Stimulated activated CD8-positive, alpha-beta memory T cell treated with anti-CD3 and anti-CD28 coated beads, Interleukin-7, amount 100 ng/mL, for 24 hours (primary cell): Measurements from ENCODE around the gene ZNF155.
"Not testable (repeated sequence)": the region's sequence is repeated elsewhere in the genome, so short reads cannot be mapped to it uniquely, and the experiment has no call there.

Source experiments
- DNase-seq: peaks from one replicate; pipeline ENCODE4 v3.0.0-alpha.2; 2020; ENCODE audit warnings: low read depth

The ZNF155 gene

DNA sequence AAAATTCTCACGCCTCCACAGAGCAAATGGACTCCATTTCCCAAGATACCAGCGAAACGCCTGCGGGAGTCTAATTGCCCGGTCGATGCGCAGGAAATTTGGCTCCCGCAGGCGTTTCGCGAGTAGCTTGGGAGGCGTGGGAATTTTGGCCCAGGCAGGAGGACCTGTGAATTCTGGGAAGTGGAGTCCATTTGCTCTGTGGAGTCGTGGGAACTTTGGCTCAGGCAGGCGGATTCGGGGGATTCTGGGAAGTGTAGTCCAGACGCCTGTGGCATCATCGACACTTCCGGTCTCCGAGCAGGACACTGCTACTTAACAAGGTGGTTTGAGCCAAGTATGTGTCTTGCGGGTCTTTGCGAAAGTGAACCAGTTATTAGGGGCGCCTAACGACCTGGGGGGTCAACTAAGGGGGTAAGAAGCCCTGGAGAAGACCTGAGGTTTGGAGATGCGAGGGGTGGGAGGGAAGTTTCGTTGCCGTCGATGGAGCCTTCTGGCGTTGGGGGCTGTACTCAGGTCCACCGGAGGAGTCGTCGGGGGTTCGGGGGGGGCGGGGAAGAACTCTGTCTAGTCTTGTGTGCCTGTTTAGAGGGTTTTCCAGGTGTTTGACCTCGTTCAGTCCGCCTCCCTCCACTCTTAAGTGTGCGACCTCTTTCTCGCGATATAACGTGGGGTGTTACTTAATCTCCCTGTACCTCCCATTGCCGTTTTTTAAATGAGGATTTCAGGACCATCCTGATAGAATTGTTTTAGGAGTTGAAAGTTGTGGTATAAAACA lies at the start of gene ZNF155:
ZNF155 (plus strand) TSS at position 277 of the 775 bp plus-strand sequence. CDS start 4,356 bp downstream, outside the sequence.
- peak; percentile 50 for DNase-seq

DNA sequence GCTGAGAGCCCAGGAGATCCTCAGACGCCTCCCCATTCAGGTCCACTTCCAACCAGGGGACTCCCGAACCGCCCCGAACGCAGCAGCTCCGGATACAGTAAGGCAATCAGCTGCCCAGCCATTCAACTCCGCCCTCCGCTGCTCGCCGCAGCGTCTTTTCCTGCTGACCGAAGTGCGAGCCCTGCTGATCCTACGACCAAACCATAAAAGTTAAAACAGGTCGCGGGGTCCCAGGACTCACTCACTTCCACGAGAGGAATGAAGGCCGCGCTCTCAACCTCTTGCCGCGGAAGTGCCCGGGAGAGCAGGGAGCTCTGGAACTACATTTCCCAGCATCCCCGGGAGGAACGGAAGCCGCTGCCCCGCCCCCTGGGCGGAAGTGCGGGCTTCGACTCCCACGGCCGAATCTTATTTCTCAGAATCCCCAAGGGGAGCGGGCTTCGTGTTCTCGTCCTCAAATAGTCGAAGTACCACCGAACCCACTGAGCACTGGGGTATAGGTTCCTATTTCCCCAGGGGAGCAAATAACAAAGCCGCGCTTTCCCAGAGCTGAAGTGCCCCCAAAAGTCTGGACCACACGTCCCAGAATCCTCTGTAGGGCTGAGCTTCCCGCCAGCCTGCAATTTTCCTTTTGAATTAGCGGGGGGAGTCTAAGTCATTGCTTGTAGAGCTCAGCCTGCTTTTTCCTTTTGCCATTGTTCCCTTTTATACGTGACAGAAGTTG lies 48.8 kb upstream of the ZNF155 start, which contains the start of gene ZNF45:
ZNF45 (minus strand) TSS at position 298 of the 724 bp plus-strand sequence. CDS start 13,097 bp downstream, outside the sequence.
- DNase-seq, result peak; percentile 75

DNA sequence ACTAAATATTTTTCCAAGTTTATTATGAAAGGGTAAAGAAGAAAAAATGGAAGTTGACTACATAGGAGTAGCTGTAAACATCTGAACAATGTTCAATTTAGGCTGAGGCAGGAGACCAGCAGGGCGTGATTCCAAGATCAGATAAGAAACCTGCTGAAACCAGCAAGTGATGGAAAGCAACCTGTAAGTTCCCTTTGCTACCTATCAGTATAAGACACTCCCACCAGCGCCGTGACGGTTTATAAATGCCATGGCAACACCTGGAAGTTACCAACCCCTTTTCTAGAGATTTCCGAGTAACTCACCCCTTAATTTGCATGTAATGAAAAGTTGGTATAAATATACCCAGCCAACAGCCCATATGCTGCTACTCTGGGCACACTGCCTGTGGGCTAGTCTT lies 47.8 kb upstream of the ZNF155 start:
- no peak for DNase-seq

- no peak for DNase-seq
Measured at GRCh38 chr19:43939557-43940260, 44.3 kb upstream of the ZNF155 start.

DNA sequence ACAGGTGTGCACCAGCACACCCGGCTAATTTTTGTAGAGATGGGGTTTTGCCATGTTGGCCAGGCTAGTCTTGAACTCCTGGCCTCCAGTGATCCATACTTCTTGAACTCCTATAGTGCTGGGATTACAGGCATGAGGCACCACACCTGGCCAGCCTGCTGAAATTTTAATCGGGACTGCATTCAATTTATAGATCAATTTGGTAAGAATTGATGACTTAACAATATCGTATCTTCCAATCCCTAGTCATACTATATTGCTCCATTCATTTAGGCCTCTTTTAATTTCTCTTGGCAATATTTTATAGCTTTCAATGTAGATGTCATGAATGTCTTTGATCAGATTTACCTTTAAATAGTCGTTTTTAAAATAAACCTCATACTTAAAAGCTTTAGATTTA lies 43.3 kb upstream of the ZNF155 start:
- no peak for DNase-seq

DNA sequence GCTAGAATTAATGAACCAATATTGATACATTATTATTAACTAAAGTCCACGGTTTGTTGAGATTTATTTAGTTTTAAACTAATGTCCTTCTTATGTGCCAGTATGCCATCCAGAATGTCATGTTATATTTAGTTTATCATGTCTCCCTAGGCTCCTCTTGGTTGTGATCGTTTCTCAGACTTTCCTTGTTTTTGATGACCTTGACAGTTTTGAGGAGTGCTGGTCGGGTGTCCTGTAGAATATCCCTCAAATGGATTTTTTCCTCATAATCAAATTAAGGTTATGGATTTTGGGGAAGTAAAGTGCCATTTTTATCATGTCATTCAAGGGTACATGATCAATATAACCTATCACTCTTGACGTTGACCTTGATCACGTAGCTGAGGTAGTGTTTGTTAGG lies 42.8 kb upstream of the ZNF155 start:
- no peak for DNase-seq

GRCh38 chr19:43947412-43947811 lies 36.6 kb upstream of the ZNF155 start:
- DNase-seq, result not testable (repeated sequence)

DNA sequence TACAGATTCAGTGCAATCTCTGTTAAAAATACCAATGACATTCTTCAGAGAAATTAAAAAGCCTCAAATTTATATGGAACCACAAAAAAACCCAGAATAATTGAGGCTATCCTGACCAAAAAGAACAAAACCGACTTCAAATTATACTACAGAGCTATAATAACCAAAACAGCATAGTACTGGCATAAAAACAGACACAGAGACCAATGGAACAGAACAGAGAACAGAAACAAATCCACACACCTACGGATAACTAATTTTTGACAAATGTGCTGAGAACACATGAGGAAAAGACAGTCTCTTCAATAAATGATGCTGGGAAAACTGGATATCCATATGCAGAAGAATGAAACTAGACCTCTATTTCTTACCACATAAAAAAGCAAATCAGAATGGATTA lies 34.2 kb upstream of the ZNF155 start:
- not testable (repeated sequence) for DNase-seq

GRCh38 chr19:43950834-43951645 lies 32.9 kb upstream of the ZNF155 start, which contains the start of gene ZNF221:
Gene ZNF221, plus strand, starts transcription at chr19:43951228. Its CDS starts 11,499 bp downstream, at chr19:43962727.
- DNase-seq, result peak; percentile 32

DNA sequence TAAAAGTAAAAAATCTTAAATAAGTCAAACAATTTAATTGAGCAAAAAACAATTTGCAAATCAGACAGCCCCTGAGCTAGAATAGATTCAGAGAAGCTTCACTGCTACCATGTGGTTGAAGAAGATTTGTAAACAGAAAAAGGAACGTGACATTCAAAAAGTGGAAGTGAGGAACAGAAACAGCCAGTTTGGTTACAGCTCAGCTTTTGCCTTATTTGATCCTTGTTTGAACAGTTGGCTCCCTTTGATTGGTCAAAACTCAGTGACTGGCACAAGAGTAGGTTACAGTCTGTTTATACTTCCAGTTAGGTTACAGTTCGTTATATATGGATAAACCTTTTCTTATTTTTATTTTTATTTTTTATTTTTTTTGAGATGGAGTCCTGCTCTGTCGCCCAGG lies 27.2 kb upstream of the ZNF155 start:
- no peak for DNase-seq

GRCh38 chr19:43957891-43958290 lies 26.1 kb upstream of the ZNF155 start:
- no peak for DNase-seq

GRCh38 chr19:43960411-43960810 lies 23.6 kb upstream of the ZNF155 start:
- DNase-seq, result no peak

DNA sequence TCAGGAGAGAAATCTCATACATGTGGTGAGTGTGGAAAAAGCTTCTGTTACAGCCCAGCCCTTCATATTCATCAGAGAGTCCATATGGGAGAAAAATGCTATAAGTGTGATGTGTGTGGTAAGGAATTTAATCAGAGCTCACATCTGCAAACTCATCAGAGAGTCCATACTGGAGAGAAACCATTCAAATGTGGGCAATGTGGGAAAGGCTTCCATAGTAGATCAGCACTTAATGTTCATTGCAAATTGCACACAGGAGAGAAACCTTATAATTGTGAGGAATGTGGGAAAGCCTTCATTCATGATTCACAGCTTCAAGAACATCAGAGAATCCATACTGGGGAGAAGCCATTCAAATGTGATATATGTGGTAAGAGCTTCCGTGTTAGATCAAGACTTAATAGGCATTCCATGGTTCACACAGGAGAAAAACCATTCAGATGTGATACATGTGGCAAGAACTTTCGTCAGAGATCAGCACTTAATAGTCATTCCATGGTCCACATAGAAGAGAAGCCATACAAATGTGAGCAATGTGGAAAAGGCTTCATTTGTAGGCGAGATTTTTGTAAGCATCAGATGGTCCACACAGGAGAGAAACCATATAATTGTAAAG lies 17.8 kb upstream of the ZNF155 start:
- no peak for DNase-seq

- DNase-seq, result no peak
Measured at GRCh38 chr19:43976732-43977131, 7.3 kb upstream of the ZNF155 start.

- no peak for DNase-seq
Measured at GRCh38 chr19:43983544-43983911, 460 bp upstream of the ZNF155 start.

DNA sequence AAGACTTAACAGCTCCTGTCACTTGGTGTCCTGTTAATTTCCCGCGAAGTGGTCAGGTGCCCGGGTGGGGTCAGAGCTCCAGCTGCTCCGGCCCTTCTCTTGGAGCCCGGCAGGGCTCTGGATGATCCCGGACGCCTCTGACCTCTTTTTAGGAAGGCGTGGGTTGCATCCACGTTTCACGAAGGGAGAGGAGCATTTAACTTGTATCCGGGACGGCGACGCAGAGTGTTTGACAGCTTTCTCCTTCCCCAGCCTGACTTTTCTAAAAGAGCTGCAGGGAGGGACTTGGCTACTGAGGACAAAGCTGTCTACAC lies 656 bp downstream of the ZNF155 start:
- DNase-seq, result no peak

DNA sequence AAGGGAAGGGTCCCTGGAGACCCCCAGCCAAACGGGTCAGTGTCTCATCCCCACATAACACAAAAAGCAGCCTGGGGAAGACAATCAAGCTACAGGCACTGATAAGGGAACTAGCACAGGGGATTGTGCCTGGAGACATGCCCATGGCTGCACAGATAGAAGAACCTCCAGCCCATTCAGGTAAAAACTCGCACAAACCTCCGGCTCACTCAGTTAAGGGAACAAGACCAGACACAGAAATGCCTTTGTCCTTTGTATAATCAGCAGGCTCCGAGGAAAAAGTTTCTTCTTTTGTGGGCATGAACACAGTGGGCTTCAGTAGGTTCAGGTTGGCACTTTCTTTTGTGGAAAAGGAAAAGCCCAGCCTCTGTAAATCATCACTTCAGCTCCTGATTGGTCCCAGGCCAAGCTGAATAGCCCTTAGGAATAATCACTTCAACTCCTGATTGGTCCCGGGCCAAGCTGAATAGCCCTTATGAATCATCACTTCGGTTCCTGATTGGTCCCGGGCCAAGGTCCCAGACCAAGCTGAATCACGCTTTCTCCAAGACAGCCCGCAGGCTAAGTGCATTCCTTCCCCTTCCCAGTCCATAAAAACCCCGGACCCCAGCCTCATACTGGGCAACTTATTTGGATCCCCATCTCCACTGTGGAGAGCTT lies 13.8 kb downstream of the ZNF155 start:
- no peak for DNase-seq

DNA sequence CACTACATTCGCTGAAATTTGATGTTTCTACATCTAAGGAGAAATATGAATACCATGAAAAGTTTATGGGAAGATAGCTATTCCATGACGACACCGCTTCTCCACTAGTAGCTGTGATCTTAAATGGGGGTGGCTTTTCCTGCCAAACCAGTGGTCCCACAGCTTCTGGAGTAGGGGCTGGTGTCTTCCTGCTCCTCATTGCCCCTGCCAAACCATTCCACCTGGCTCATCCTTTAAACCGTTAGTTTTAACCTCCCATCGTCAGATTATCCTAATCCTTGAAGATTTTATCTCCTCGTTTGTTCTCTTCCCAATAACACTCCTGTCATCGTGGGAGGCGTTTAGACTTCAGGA lies 18.2 kb downstream of the ZNF155 start:
- DNase-seq, result no peak

DNA sequence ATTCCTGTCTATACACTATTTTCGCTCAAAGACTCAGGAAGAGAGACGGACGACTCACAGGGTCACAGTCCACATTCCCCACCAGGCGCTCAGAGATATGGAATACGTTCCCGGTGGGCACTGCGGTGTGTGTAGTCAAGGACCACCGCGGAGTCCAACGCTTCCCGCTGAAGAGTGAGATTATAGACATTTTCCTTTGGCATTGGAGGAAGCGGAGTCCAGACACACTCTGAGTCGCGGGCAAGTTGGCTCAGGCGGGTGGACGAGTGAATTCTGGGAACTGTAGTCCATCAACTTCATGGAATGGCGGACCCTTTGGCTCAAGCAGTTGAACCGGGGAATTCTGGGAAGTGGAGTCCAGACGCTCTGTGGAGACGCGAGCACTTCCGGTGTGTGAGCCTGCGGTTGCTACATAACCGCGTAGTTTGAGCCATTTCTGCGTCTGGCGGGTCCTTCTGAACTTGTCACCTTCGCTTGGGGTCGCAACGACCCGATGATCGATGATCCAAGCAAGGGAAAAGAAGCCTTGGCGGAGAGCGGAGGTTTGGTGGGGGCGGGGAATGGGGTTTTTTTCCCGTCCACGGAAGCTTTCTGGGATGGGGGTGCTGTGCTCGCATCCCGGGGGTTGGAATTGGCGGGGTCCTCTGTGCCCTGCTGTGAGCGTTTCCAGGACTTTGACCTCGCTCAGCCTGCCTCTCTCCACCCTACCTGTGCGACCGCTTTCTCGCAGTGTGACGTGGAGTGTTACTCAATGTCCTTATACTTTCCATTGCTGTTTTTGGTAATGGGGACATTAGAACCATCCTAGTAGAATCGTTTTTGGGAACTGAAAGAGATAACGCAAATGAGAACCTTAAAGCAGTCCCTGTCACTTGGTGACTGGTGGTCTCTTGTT lies 18.8 kb downstream of the ZNF155 start, which contains the start of gene ZNF230:
ZNF230 (plus strand) TSS at position 392 of the 895 bp plus-strand sequence. CDS start 4,122 bp downstream, outside the sequence.
- peak; percentile 55 for DNase-seq
